GM19328 (cell line): ENCODE results near the gene MT1A.
A peak's percentile ranks its signal among the peaks of the same experiment; 100 is the strongest.

Experiments used
- ATAC-seq: cut with Tn5 transposase; IDR thresholded peaks from one replicate; pipeline ENCODE4 v1.9.1; 2021; ENCODE audit warnings: mild to moderate bottlenecking, moderate library complexity; ENCODE audit not compliant: unreplicated experiment

The MT1A gene

DNA sequence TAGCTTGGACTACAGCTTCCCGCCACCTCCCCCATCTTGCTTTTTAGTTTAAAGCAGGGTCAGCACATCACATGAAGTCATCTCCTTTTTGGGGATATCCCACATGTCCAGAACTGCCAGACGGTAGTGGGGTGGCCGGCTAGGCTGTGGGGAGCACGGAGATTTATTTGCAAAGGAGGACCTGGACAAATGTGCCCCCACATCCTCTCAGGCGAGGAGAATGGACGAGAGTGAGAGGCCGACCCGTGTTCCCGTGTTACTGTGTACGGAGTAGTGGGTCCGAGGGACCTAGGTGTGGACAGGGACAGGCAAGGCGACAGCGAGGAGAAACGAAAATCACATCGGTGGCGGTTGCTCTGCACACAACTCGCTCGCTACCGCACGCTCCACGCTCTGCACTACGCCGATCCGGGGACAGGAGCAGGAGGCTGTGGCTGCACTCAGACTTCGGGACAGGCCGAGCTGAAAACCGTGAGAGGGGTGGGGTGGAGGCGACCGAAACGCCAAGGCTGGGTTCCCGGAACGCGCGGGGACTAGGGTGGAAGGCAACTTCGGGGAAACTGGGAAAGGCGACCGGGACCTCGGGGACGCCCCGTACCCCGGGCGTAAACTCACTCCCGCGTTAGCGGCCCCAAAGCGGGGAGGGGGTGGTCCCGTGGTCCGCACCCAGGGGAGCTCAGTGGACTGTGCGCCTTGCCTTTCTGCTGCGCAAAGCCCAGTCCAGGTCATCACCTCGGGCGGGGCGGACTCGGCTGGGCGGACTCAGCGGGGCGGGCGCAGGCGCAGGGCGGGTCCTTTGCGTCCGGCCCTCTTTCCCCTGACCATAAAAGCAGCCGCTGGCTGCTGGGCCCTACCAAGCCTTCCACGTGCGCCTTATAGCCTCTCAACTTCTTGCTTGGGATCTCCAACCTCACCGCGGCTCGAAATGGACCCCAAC, at the start of gene MT1A:
Gene MT1A, plus strand, starts transcription at position 853 of the 937 bp plus-strand sequence. Its CDS starts 73 bp downstream, at position 926.
- no peak for ATAC-seq

DNA sequence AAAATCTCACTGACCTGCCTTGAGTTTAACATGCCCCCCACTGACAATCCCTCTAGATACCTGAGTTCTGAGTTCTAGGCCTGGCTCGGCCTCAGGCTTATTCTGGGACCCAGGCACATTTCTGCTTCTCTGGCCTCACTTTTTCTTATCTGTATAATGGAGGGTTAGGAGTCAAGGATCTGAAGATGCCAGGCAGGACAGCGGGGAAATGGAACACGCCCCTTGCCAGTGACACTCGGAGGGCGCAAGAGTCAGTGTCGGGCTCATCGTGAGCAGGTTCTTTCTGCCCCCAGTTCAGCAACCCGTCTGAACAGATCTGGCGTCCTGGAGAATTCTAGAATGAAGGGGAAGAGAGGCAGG, 49.7 kb upstream of the MT1A start:
- no peak for ATAC-seq

DNA sequence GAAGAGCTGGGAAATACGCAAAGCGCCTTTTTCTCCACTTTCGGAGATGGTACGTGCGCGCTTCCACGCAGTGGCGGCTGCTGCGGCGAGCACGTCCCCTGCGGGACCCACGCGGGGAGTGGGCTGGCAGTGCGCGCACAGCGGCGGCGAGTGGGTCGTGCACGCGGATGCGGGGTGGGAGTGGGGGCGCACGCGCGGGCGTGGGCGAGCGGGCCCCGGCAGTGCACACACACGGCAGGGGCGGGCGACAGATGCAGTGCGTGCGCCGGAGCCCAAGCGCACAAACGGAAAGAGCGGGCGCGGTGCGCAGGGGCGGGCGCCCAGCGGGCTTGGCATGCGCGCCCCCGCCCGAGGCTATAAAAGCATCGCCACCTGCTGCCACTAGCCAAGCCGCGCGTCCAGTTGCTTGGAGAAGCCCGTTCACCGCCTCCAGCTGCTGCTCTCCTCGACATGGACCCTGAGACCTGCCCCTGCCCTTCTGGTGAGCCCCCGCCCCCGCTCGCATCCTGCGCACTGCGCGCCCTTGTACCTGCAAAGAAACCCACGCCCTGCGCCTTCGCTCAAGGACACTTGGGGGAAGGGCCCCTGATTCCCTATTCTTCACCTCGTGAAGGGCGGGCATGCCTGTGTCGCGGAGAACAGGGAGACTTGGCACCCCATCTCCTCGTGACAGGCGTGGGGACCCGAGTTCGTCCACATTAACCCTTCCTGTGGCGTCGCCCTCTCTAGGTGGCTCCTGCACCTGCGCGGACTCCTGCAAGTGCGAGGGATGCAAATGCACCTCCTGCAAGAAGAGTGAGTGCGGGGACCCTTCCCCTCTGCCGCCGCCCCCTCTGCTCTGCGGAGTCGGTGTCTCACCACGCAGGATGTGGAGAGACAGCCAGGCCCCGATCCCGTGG, 49.1 kb upstream of the MT1A start, which contains the start of gene MT3:
Gene MT3, plus strand, starts transcription at position 388 of the 899 bp plus-strand sequence. Its CDS starts 63 bp downstream, at position 451.
- ATAC-seq: no peak

DNA sequence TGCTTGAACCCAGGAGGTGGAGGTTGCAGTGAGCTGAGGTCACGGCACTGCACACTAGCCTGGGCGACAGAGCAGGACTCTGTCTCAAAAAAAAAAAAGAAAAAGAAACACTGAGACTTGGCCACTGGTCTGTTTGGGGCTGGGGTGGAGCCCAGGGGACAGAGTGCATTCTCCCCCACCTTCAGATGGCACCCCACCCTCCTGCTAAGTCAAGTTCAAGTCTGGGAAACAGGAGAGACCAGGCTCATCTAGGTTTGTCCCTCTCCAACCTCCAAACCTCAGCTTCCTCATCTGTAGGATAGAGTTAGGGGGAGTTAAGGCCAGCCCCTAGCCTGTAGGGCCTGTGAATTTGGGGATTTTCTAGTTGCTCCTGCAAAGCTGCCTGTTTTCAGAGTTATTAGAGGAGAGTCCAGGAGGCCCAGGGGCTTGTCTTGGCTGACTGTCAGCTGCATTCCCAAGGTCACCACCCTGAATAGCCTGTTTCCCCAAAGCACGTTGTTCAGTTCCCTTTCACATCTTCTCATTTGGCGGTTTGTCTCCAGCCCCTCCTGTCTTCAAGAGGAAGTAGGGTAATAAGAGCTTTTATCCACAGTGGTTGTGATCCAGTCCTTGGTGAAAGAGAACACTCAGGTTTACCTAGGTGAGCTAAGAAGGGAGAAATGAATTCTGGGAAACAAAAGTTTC, 46.9 kb upstream of the MT1A start:
- no peak for ATAC-seq

DNA sequence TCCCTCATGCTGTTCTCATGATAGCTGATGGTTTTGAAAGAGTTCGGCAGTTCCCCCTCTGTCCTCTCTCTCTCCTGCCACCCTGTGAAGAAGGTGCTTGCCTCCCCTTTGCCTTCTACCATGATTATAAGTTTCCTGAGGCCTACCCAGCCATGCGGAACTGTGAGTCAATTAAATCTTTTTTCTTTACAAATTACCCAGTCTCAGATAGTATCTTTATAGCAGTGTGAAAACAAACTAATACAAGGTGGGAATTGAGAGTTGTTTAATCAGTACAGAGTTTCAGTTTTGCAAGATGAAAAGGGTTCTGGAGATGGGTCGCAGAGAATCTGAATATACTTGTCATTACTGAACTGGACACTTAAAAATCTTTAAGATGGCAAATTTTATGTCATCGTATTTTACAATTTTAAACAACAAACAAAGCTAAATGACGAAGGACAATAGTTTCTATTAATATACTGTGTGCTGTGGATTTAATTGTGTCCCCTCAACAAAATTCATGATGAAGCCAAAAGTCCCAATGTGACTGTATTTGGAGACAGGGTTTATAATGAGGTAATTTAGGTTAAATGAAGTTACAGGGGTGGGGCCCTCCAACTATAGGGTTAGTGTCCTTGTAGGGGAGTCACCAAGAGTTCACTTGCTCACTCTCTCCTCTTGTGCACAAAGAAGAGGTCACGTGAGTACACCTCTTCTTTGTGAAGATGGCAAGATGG, 44.7 kb upstream of the MT1A start:
- ATAC-seq: no peak

DNA sequence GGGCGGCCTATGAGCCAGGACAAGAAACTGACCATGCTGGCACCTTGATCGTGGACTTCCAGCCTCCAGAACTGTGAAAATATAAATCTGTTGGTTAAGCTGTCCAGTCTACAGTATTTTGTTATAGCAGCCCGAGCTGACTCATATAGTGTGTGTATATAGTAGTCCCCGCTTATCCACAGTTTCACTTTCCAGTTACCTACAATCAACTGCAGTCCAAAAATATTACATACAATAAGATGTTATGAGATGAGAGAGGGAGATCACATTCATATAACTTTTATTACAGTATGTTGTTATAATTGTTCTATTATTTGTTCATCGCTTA, 44.2 kb upstream of the MT1A start:
- no peak for ATAC-seq

DNA sequence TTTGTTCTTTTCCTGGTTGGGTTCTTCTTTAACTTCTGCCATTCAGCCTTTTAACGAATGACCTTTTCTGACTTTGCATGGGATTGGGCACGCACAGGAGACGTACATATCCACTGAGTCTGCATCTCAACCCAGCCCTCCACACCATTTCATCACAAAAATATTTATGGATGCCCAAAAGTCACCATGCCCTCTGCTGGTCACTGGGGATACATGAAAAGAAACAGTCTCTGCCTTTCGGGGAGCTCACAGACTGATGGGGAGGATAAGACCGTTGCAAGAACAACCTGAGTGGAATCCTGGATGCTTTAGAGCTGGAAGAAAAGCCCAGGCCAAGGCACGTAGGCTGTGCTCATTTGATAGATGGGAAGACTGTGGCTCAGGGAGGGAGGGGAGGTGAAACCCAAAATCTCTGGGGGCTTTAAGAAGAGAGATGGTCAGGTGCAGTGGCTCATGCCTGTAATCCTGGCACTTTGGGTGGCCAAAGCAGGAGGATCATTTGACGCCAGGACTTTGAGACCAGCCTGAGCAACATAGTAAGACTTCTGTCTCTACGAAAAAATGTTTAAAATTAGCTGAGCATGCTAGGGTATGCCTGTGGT, 38.0 kb upstream of the MT1A start:
- ATAC-seq: no peak

DNA sequence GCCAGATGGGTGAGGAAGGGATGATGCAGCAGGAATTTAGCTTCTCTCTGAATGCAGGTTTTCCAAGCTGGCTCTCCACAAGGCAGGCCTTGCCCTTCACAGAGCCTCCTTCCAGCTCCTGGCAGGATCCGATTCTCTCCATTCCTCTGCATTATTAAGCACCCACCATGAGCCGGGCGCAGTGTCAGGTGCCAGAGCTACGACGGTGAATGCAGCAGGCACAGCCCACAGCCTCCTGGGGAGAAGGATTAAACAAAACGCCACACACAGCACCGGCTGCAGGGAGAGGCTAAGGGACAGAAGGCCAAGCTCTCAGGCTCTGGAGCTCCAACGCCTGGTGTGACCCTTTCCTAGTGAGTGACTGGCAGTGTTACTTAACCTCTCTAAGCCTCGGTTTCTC, 37.1 kb upstream of the MT1A start:
- ATAC-seq: no peak

DNA sequence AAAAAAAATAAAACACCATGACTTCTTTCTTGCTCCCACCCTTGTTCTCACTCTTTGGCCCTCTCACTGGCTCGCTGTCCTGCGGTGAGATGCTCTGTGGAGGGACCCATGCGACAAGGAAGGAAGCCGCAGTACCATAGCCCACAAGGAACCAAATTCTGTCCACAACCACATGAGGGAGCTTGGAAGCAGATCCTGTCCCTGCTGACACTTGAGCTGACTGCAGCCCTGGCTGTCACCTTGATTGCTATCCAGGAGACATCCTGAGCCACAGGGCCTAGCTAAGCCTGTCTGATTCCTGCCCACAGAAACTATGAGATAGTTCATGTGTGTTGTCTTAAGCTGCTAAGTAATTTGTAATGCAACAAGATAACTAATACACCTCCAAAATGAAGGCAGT, 34.9 kb upstream of the MT1A start:
- no peak for ATAC-seq

DNA sequence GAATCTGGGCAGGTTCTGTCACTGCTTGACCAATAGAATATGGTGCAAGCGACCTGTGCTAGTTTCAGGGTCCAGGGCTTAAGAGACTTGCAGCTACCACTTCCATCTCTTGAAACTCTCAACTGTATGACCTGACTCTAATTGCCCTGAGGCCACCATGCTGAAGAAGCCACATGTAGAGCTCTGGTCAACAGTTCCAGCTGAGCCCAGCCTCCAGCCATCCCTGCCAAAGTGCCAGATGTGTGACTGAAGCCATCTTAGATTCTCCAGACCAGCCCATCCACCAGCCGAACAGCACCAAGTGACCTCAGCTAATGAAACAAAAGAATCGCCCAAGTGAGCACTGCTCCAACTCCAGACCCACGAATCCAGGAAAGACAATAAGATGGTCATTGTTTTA, 33.5 kb upstream of the MT1A start:
- no peak for ATAC-seq

DNA sequence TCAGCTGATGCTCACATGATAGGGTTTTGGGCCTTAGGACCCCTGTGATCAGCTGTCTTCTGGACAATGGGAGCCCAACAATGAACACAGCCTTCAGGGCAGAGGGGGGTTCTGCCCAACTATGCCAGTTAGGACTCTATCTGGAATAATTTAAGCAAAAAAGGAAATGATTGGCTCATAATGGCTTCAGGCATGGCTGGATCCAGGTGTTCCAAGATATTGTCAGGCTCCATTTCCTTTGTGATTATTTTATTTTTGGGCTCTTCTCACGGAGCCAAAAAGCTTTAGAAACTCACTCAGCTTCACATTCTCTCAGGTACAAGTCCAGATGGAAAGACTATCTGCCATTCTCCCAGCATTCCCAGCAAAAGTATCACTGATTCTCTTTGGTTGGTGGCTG, 33.0 kb upstream of the MT1A start:
- no peak for ATAC-seq

DNA sequence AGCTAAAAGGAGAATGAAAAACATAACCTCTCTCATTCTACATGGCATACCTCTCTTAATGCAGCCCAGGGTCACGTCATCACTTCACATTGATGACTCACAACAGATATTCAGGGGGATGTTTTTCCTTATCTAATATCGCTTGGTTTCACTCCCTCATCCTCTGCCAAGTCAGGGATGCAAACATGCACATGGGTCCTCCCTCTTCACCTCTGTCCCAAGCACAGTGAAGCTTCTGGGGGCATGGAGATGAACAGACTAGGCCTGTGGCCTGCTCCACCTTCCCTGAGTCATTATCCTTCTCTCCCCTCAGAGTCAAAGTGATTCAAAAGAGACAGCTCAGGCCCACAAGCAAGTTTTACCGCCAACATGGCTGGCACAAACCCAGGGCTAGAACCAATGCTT, 32.4 kb upstream of the MT1A start:
- ATAC-seq: no peak

DNA sequence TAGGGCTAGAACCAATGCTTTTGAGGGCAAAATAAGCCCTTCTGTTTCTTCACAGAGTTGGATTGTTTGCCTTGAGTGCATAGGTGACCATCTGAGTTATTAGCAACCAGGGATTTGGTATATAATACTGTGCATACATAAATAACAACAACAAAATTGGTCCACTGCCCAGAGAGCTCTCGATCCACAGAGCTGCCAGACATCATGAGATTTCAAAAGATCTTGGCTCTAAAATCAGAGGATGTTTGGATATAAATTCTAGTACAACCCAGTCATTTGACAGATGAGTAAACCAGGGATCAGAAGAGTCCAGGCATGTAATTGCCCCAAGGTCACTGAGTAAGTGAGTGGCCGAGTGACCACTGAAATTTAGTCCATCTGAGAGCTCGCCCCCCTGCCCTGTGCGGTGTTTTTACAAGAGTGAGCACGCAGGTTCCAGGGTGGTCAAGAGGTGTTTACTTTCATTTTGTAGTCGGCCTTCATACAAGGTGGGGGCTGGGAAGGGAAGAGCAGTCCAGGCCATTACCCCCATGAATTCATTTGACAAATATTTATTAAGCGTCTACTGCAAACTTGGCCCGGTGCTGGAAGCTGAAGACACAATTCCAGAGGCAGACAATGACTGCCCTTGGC, 31.9 kb upstream of the MT1A start:
- ATAC-seq: no peak

DNA sequence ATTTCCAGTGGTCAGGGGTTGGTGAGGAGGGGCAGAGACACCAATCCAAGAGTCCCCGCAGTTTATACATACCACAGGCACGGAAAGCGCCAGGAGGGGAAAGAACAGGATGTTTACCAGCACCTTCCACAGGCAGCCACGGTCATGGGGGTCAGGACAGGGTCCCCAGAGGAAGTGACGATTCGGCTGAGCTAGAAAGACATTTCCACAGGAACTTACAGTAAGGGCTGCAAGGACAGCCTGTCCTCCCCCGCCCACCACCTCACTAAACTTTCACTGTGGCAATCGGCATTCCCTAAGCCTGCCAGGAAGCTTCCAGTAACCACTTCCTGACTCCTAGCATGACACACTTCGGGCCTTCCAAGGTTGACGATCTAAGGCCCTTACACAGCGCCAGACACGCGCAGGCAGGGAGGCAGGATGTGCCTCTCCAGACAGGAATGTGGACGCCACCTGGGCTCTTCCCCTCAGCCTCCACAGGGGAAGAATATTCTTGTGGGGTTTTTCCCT, 31.3 kb upstream of the MT1A start:
- ATAC-seq: no peak

DNA sequence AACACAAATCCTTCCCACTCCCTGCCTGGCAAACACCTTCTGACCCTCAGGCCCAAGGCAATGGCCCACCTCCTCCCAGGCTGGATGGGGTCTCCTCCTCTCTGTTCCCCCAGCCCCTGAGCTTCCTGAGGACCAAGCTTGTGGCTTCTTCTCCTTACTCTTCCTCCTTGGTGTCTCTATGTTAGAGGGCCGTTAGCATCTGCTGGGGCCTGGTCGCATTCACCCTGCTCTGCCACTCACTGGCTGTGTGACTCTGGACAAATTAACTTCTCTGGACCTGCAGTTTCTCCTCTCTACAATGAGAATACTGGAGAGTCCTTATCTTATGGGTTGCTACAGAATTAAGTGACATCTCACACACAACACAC, 30.8 kb upstream of the MT1A start:
- ATAC-seq: no peak

DNA sequence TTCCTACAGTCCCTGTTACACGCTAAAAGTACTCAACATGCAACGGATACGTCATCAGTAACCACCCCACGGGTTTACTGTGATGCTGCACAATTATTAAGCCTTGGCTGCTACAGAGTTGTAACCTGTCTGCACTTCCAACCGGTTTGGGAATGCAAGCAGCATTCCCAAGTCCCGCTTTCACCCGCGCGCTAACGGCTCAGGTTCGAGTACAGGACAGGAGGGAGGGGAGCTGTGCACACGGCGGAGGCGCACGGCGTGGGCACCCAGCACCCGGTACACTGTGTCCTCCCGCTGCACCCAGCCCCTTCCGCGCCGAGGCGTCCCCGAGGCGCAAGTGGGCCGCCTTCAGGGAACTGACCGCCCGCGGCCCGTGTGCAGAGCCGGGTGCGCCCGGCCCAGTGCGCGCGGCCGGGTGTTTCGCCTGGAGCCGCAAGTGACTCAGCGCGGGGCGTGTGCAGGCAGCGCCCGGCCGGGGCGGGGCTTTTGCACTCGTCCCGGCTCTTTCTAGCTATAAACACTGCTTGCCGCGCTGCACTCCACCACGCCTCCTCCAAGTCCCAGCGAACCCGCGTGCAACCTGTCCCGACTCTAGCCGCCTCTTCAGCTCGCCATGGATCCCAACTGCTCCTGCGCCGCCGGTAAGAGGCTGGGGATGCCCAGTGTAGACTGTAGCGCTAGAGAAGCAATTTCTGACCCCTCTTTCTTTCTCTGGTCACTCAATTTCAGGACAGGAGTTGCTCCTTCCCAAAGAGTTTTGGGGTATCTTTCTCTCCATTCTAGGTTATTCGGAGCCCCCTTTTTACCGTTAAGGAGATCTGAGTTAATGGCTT, 30.2 kb upstream of the MT1A start, which contains the start of gene MT2A:
Gene MT2A, plus strand, starts transcription at position 542 of the 833 bp plus-strand sequence. Its CDS starts 72 bp downstream, at position 614.
- ATAC-seq: peak; percentile 82

DNA sequence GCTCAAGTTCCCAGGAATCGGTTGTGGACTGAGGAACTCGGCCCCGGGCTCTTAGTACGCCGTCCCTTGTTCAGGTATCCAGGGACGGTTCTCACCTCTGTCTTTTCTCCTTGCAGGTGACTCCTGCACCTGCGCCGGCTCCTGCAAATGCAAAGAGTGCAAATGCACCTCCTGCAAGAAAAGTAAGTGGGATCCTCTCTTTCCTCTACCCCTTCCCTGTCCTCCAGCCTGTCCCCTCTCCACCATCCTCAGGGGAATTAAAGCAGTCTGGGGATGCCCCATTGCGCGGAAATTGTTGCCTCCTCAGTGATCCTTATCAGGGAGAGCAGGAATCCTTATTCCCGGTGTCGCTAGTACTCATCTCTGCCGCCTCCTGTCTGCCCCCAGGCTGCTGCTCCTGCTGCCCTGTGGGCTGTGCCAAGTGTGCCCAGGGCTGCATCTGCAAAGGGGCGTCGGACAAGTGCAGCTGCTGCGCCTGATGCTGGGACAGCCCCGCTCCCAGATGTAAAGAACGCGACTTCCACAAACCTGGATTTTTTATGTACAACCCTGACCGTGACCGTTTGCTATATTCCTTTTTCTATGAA, 29.5 kb upstream of the MT1A start:
- ATAC-seq: no peak

DNA sequence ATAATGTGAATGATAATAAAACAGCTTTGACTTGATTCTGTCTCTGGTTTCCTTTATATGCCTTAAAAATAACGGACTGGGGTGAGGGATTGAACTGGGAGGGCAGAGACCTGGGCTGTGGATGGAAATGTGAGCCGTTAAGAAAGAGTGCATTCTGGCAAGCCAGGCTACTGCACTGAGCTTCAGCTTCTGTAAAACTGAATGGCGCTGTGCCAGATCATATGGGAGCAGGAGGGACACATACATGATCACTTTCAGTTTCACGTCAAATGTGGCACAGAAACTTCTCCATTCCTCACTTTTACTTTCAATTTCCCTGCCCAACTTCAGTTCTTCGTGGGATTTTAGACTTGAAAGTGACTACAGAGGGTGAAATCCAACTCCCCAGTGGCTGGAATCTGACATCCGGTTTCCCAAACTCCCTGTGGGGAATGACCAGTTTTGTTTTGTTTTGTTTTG, 29.0 kb upstream of the MT1A start:
- ATAC-seq: peak; percentile 34
